Astrocyte (in vitro differentiated cells and primary cell): ENCODE results near the gene PTPRF. TPM values are rescaled to one million over a fixed set of nuclear protein-coding genes. Genes with fewer than 3 reads are reported as not detected.

Experiments used
- DNase-seq: peaks from one replicate; pipeline ENCODE4 v3.0.0-alpha.2; 2010; ENCODE audit warnings: low read depth
- FAIRE-seq: peaks from 2 replicates; lab custom pipeline; 2011; peaks lifted over from hg19 to GRCh38; lab: Jason Lieb, UNC
- H2AFZ ChIP-seq: 2 replicates; pipeline ENCODE4 v1.6.0; 2012; ENCODE audit warnings: low read depth, low read length, inconsistent platforms
- H3K27ac ChIP-seq: 2 replicates; pipeline ENCODE4 v1.5.1; 2011; ENCODE audit warnings: low read depth, low read length, inconsistent platforms
- H3K27me3 ChIP-seq: 2 replicates; pipeline ENCODE4 v1.6.0; 2011; ENCODE audit warnings: low read length, inconsistent platforms; ENCODE audit not compliant: insufficient read depth
- H3K36me3 ChIP-seq: 2 replicates; pipeline ENCODE4 v1.5.1; 2011; ENCODE audit warnings: low read length, inconsistent platforms; ENCODE audit not compliant: insufficient read depth
- H3K4me1 ChIP-seq: 2 replicates; pipeline ENCODE4 v1.5.1; 2011; ENCODE audit warnings: low read length, inconsistent platforms; ENCODE audit not compliant: insufficient read depth
- H3K4me2 ChIP-seq: 2 replicates; pipeline ENCODE4 v1.6.0; 2012; ENCODE audit warnings: low read length, inconsistent platforms
- H3K4me3 ChIP-seq: 2 replicates; pipeline ENCODE4 v1.5.1; 2011; ENCODE audit warnings: low read depth, mild to moderate bottlenecking, low read length, inconsistent platforms; ENCODE audit not compliant: insufficient read depth
- H3K79me2 ChIP-seq: 2 replicates; pipeline ENCODE4 v1.6.0; 2012; ENCODE audit warnings: mild to moderate bottlenecking, low read length, inconsistent platforms; ENCODE audit not compliant: insufficient read depth
- H3K9ac ChIP-seq: 2 replicates; pipeline ENCODE4 v1.6.0; 2012; ENCODE audit warnings: mild to moderate bottlenecking, low read length, inconsistent platforms
- H3K9me3 ChIP-seq: 2 replicates; pipeline ENCODE4 v1.5.1; 2012; ENCODE audit warnings: low read depth, mild to moderate bottlenecking, low read length, inconsistent platforms; ENCODE audit not compliant: insufficient read depth
- H4K20me1 ChIP-seq: 2 replicates; pipeline ENCODE4 v1.6.0; 2012; ENCODE audit warnings: low read length, inconsistent platforms; ENCODE audit not compliant: insufficient read depth
- H3K27ac Mint-ChIP-seq: one replicate; pipeline ENCODE4 v1.8.0; 2021; ENCODE audit warnings: mild to moderate bottlenecking, mixed read lengths; ENCODE audit not compliant: unreplicated experiment
- H3K27me3 Mint-ChIP-seq: one replicate; pipeline ENCODE4 v1.8.0; 2021; ENCODE audit warnings: low read depth, mixed read lengths; ENCODE audit not compliant: unreplicated experiment
- H3K36me3 Mint-ChIP-seq: one replicate; pipeline ENCODE4 v1.8.0; 2021; ENCODE audit warnings: low read depth, mixed read lengths; ENCODE audit not compliant: unreplicated experiment
- H3K4me1 Mint-ChIP-seq: one replicate; pipeline ENCODE4 v1.8.0; 2021; ENCODE audit warnings: low read depth, mixed read lengths; ENCODE audit not compliant: unreplicated experiment
- H3K4me3 Mint-ChIP-seq: one replicate; pipeline ENCODE4 v1.8.0; 2021; ENCODE audit warnings: mild to moderate bottlenecking, moderate library complexity, mixed read lengths; ENCODE audit not compliant: unreplicated experiment
- H3K9me3 Mint-ChIP-seq: one replicate; pipeline ENCODE4 v1.8.0; 2021; ENCODE audit warnings: mild to moderate bottlenecking, mixed read lengths; ENCODE audit not compliant: unreplicated experiment
- EZH2 ChIP-seq: IDR thresholded peaks from 2 replicates; pipeline ENCODE4 v1.6.1; 2012; ENCODE audit warnings: mild to moderate bottlenecking, low read length, inconsistent platforms; ENCODE audit not compliant: insufficient read depth
- total RNA-seq: library from RNA; stranded (reverse); gene quantifications from 2 replicates; pipeline ENCODE4 v1.2.1, GENCODE V29; 2021
- TF ChIP-seq, protein P1 (sequence below): IDR thresholded peaks from 2 replicates; pipeline ENCODE4 v1.5.1; 2011; ENCODE audit warnings: low read depth, mild to moderate bottlenecking, inconsistent platforms, low read length, moderate library complexity; ENCODE audit not compliant: insufficient read depth

PTPRF gene
- total RNA-seq, 1 donor from 2014 or later = 275 TPM

- no peak overlapping the region for H3K9ac ChIP-seq
- no peak overlapping the region for H2AFZ ChIP-seq
- no peak for TF ChIP-seq EZH2
- no peak overlapping the region for H3K4me3 Mint-ChIP-seq
- H3K27me3 Mint-ChIP-seq = no peaks in the 10 kb centered on the region
- H3K79me2 ChIP-seq = no peaks in the 10 kb centered on the region
- no peaks in the 10 kb centered on the region for H3K9me3 ChIP-seq
- peaks cover 9% of the 10 kb centered on the region for H3K9me3 Mint-ChIP-seq
- no peak overlapping the region for H3K27ac ChIP-seq
- no peaks in the 10 kb centered on the region for H3K4me1 Mint-ChIP-seq
- FAIRE-seq (no peak), DNase-seq (no peak)
- H3K36me3 ChIP-seq = no peaks in the 10 kb centered on the region
- no peak overlapping the region for H3K4me3 ChIP-seq
- no peaks in the 10 kb centered on the region for H3K4me1 ChIP-seq
- H3K4me2 ChIP-seq = no peak overlapping the region
- H3K27me3 ChIP-seq = no peaks in the 10 kb centered on the region
- peaks cover 3% of the 10 kb centered on the region for H3K36me3 Mint-ChIP-seq
- no peaks in the 10 kb centered on the region for H4K20me1 ChIP-seq
- H3K27ac Mint-ChIP-seq = no peak overlapping the region
Measured at GRCh38 chr1:43484367-43484766, 46.3 kb upstream of the PTPRF start.

GRCh38 chr1:43488165-43488564 lies 42.5 kb upstream of the PTPRF start:
- H3K4me1 ChIP-seq = no peaks in the 10 kb centered on the region
- no peaks in the 10 kb centered on the region for H3K9me3 ChIP-seq
- no peak for TF ChIP-seq EZH2
- TF ChIP-seq, protein P1, sequence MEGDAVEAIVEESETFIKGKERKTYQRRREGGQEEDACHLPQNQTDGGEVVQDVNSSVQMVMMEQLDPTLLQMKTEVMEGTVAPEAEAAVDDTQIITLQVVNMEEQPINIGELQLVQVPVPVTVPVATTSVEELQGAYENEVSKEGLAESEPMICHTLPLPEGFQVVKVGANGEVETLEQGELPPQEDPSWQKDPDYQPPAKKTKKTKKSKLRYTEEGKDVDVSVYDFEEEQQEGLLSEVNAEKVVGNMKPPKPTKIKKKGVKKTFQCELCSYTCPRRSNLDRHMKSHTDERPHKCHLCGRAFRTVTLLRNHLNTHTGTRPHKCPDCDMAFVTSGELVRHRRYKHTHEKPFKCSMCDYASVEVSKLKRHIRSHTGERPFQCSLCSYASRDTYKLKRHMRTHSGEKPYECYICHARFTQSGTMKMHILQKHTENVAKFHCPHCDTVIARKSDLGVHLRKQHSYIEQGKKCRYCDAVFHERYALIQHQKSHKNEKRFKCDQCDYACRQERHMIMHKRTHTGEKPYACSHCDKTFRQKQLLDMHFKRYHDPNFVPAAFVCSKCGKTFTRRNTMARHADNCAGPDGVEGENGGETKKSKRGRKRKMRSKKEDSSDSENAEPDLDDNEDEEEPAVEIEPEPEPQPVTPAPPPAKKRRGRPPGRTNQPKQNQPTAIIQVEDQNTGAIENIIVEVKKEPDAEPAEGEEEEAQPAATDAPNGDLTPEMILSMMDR = no peak
- no peaks in the 10 kb centered on the region for H3K4me1 Mint-ChIP-seq
- FAIRE-seq (no peak), DNase-seq (no peak)
- no peaks in the 10 kb centered on the region for H3K27me3 Mint-ChIP-seq
- no peak overlapping the region for H3K27ac Mint-ChIP-seq
- no peaks in the 10 kb centered on the region for H3K79me2 ChIP-seq
- no peak overlapping the region for H3K9ac ChIP-seq
- H4K20me1 ChIP-seq = no peaks in the 10 kb centered on the region
- no peak overlapping the region for H3K4me2 ChIP-seq
- no peaks in the 10 kb centered on the region for H3K36me3 ChIP-seq
- H3K4me3 ChIP-seq = no peak overlapping the region
- H3K27me3 ChIP-seq = no peaks in the 10 kb centered on the region
- H2AFZ ChIP-seq = no peak overlapping the region
- peaks cover 11% of the 10 kb centered on the region for H3K36me3 Mint-ChIP-seq
- no peak overlapping the region for H3K27ac ChIP-seq
- no peak overlapping the region for H3K4me3 Mint-ChIP-seq
- peaks cover 21% of the 10 kb centered on the region for H3K9me3 Mint-ChIP-seq

GRCh38 chr1:43491061-43491460 lies 39.6 kb upstream of the PTPRF start:
- peaks cover 10% of the 10 kb centered on the region for H3K36me3 Mint-ChIP-seq
- H3K4me3 ChIP-seq = no peak overlapping the region
- H3K79me2 ChIP-seq = no peaks in the 10 kb centered on the region
- FAIRE-seq = no peak
- TF ChIP-seq EZH2 = no peak
- TF ChIP-seq, protein P1 = no peak
- H3K27ac Mint-ChIP-seq = no peak overlapping the region
- H2AFZ ChIP-seq = no peak overlapping the region
- no peaks in the 10 kb centered on the region for H3K27me3 ChIP-seq
- H3K4me2 ChIP-seq = no peak overlapping the region
- no peak for DNase-seq
- no peak overlapping the region for H3K4me3 Mint-ChIP-seq
- H3K9me3 Mint-ChIP-seq = peaks cover 17% of the 10 kb centered on the region
- no peaks in the 10 kb centered on the region for H4K20me1 ChIP-seq
- H3K9me3 ChIP-seq = no peaks in the 10 kb centered on the region
- no peaks in the 10 kb centered on the region for H3K4me1 ChIP-seq
- H3K4me1 Mint-ChIP-seq = peaks cover 9% of the 10 kb centered on the region
- no peak overlapping the region for H3K9ac ChIP-seq
- H3K27me3 Mint-ChIP-seq = no peaks in the 10 kb centered on the region
- no peak overlapping the region for H3K27ac ChIP-seq
- H3K36me3 ChIP-seq = no peaks in the 10 kb centered on the region
